A549 (cell line): ENCODE measurements around the gene CBY1. TPM values are rescaled to one million over a fixed set of nuclear protein-coding genes. Genes with fewer than 3 reads are reported as not detected.

Source experiments
- ATAC-seq, 2 experiments: fragments of 200-7000 bp in 1 of 2; fragments of >200 bp in 1 of 2; cut with Nextera tagmentation in 1 of 2; cut with Tn5 transposase in 1 of 2; 3 replicates each; pipeline versions ENCODE4 v1.8.0 to v1.9.1; 2018 to 2020; ENCODE audit warnings: mild to moderate bottlenecking in 1 of 2, moderate library complexity in 1 of 2
- CTCF ChIA-PET: fragments of 300-600 bp; sonication (Branson Sonifier 250); formaldehyde crosslinking; extraction: SDS; loops from one replicate; lab custom pipeline; 2021; ENCODE audit warnings: antibody characterized with exemption, inconsistent platforms; lab: Yijun Ruan, JAX
- POLR2A ChIA-PET: fragments of 350-600 bp; formaldehyde crosslinking; extraction: SDS; loops from one replicate; lab custom pipeline; 2021; ENCODE audit warnings: antibody characterized with exemption, inconsistent platforms; lab: Yijun Ruan, JAX
- DNase-seq, 2 experiments: peaks; one replicate each; pipeline versions ENCODE4 v3.0.0 to v3.0.0-alpha.2; 2011 to 2016; ENCODE audit warnings: low read depth in 1 of 2, low spot score in 1 of 2
- FAIRE-seq: peaks from 2 replicates; lab custom pipeline; 2011; peaks lifted over from hg19 to GRCh38; lab: Jason Lieb, UNC
- H3K27ac ChIP-seq, 2 experiments: fragments of >200 bp; sonication (Bioruptor Twin); formaldehyde crosslinking; 3 replicates each; pipeline ENCODE4 v1.5.1; 2016 to 2017
- H3K4me1 ChIP-seq: fragments of >200 bp; sonication (Bioruptor Twin); formaldehyde crosslinking; 3 replicates; pipeline ENCODE4 v1.6.1; 2016
- H3K4me2 ChIP-seq: fragments of >200 bp; sonication (Bioruptor Twin); formaldehyde crosslinking; 3 replicates; pipeline ENCODE4 v1.6.1; 2016
- H3K4me3 ChIP-seq: fragments of >200 bp; sonication (Bioruptor Twin); formaldehyde crosslinking; 3 replicates; pipeline ENCODE4 v1.5.1; 2016
- H3K9me3 ChIP-seq: fragments of >200 bp; sonication (Bioruptor Twin); formaldehyde crosslinking; 3 replicates; pipeline ENCODE4 v1.6.1; 2016
- CBX8 ChIP-seq: fragments of 200-600 bp; sonication (generic); IDR thresholded peaks from 2 replicates; pipeline ENCODE4 v1.6.1; 2016
- CHD2 ChIP-seq: fragments of 150-350 bp; IDR thresholded peaks from 2 replicates; pipeline ENCODE4 v1.6.1; 2014; ENCODE audit warnings: low read length; ENCODE audit not compliant: partially characterized antibody
- EHMT2 ChIP-seq: fragments of 200-600 bp; sonication (generic); IDR thresholded peaks from 2 replicates; pipeline ENCODE4 v1.6.1; 2016; ENCODE audit warnings: antibody characterized with exemption, low read depth, mild to moderate bottlenecking, moderate library complexity
- EP300 ChIP-seq, 2 experiments: fragments of >200 bp; sonication (Bioruptor Twin); formaldehyde crosslinking; IDR thresholded peaks; 2 replicates in 1 of 2; 3 replicates in 1 of 2; pipeline ENCODE4 v1.6.1; 2016 to 2017
- GATA3 ChIP-seq: IDR thresholded peaks from 2 replicates; pipeline ENCODE4 v1.6.1; 2012; ENCODE audit warnings: borderline replicate concordance
- HDAC2 ChIP-seq: fragments of 200-600 bp; sonication (generic); IDR thresholded peaks from 2 replicates; pipeline ENCODE4 v1.6.1; 2016
- HOXB5 ChIP-seq: fragments of 250-450 bp; sonication (Bioruptor Pico); IDR thresholded peaks from 2 replicates; pipeline ENCODE4 v1.5.0; 2020; ENCODE audit warnings: mild to moderate bottlenecking, moderate library complexity
- JUN ChIP-seq, 2 experiments: fragments of >200 bp; sonication (Bioruptor Twin); formaldehyde crosslinking; IDR thresholded peaks; 2 replicates in 1 of 2; 3 replicates in 1 of 2; pipeline ENCODE4 v1.6.1; 2016 to 2017
- KDM1A ChIP-seq: fragments of 200-600 bp; sonication (generic); IDR thresholded peaks from 2 replicates; pipeline ENCODE4 v1.6.1; 2016; ENCODE audit warnings: low read depth, mild to moderate bottlenecking
- MAZ ChIP-seq: fragments of 150-350 bp; IDR thresholded peaks from 2 replicates; pipeline ENCODE4 v1.6.1; 2014; ENCODE audit warnings: antibody characterized with exemption, low read depth, low read length, borderline replicate concordance
- MYC ChIP-seq: IDR thresholded peaks from 2 replicates; pipeline ENCODE4 v1.6.1; 2012; ENCODE audit warnings: mild to moderate bottlenecking, inconsistent platforms, low read length, improper control_type of control experiment, borderline replicate concordance
- NFE2L2 ChIP-seq: fragments of 150-350 bp; conservative IDR thresholded peaks from 2 replicates; pipeline ENCODE4 v1.6.1; 2014; ENCODE audit warnings: low read length
- NPAS2 ChIP-seq: fragments of 250-450 bp; sonication (Bioruptor Pico); IDR thresholded peaks from 2 replicates; pipeline ENCODE4 v1.8.0; 2022; ENCODE audit warnings: mild to moderate bottlenecking, moderate library complexity, borderline replicate concordance
- NR3C1 ChIP-seq: fragments of >200 bp; sonication (Bioruptor Twin); formaldehyde crosslinking; IDR thresholded peaks from 3 replicates; pipeline ENCODE4 v1.6.1; 2017
- PHF8 ChIP-seq: fragments of 200-600 bp; sonication (generic); IDR thresholded peaks from 2 replicates; pipeline ENCODE4 v1.6.1; 2016; ENCODE audit warnings: low read depth, mild to moderate bottlenecking, antibody characterized with exemption, moderate library complexity, borderline replicate concordance
- RCOR1 ChIP-seq: fragments of 150-350 bp; IDR thresholded peaks from 2 replicates; pipeline ENCODE4 v1.6.1; 2014; ENCODE audit warnings: antibody characterized with exemption, low read length, low read depth
- RNF2 ChIP-seq: fragments of 200-600 bp; sonication (generic); IDR thresholded peaks from 2 replicates; pipeline ENCODE4 v1.6.1; 2016; ENCODE audit warnings: low read depth, mild to moderate bottlenecking, antibody characterized with exemption, moderate library complexity, borderline replicate concordance
- SMC3 ChIP-seq: fragments of >200 bp; sonication (Bioruptor Twin); formaldehyde crosslinking; IDR thresholded peaks from 3 replicates; pipeline ENCODE4 v1.6.1; 2018; ENCODE audit warnings: inconsistent platforms
- ZC3H11A ChIP-seq: fragments of 450-650 bp; IDR thresholded peaks from 2 replicates; pipeline ENCODE4 v1.6.1; 2014; ENCODE audit warnings: antibody characterized with exemption, mild to moderate bottlenecking
- ZFP36 ChIP-seq: fragments of 450-650 bp; IDR thresholded peaks from 2 replicates; pipeline ENCODE4 v1.6.1; 2014; ENCODE audit warnings: borderline replicate concordance; ENCODE audit not compliant: partially characterized antibody
- ZNF302 ChIP-seq: fragments of 250-450 bp; sonication (Bioruptor Pico); IDR thresholded peaks from 2 replicates; pipeline ENCODE4 v1.9.0; 2021; ENCODE audit warnings: inconsistent platforms, mild to moderate bottlenecking, moderate library complexity
- ZSCAN20 ChIP-seq: fragments of 250-450 bp; sonication (Bioruptor Pico); IDR thresholded peaks from 2 replicates; pipeline ENCODE4 v1.8.0; 2022; ENCODE audit warnings: mild to moderate bottlenecking, moderate library complexity
- WGBS: methylation state at CpG from one replicate; pipeline ENCODE4 v1.1.6; 2017; ENCODE audit errors: missing lambda C conversion rate; 5-methylcytosine and 5-hydroxymethylcytosine counted together
- polyA plus RNA-seq, 4 experiments: library from polyadenylated mRNA; depleted of rRNA in 3 of 4; stranded (reverse); fragments of >200 nt; fragmentation: RNase III in 1 of 4; extraction: RNeasy Plus Mini Kit Qiagen cat#74134 plus additional on column Dnase treatment in 1 of 4; gene quantifications; 2 replicates in 3 of 4; 3 replicates in 1 of 4; pipeline ENCODE4 v1.2.3, GENCODE V29; 2011 to 2017
- TF ChIP-seq, protein P1 (sequence below): IDR thresholded peaks from 2 replicates; pipeline ENCODE4 v1.6.1; 2012
- TF ChIP-seq, protein P2 (sequence below): fragments of >200 bp; sonication (Bioruptor Twin); formaldehyde crosslinking; IDR thresholded peaks from 2 replicates; pipeline ENCODE4 v1.6.1; 2016
- TF ChIP-seq, protein P3 (sequence below): fragments of >200 bp; sonication (Bioruptor Twin); formaldehyde crosslinking; IDR thresholded peaks from 3 replicates; pipeline ENCODE4 v1.5.1; 2016

Gene CBY1
- polyA plus RNA-seq, 2 of the 4 experiments (the other 2 are of a cell fraction): 19.4 to 20.8 TPM

DNA sequence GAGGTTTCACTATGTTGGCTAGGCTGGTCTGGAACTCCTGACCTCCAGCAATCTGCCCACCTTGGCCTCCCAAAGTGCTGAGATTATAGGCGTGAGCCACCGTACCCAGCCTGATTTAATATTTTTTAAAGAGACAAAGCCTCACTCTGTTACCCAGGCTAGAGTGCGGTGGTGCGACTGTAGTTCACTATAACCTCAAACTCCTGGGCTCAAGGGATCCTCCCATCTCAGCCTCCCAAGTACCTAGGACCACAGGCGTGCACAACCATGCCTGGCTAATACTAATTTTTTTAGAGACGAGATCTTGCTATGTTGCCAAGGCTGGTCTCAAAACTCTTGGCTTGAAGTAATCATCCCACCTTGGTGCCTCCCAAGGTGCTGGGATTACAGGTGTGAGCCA is 62.8 kb downstream of the CBY1 start:
- CTCF ChIA-PET: interaction anchor here (1.1 to 2.5 kb wide), 3 partner anchors 11 to 21 kb away, joined by 4 to 22 read pairs (median 5); no protein-coding TSS in a partner anchor
- H3K4me2 ChIP-seq: peak overlapping the region; percentile 60; the same call in 2 of the 3 replicates
- WGBS: 77% methylated on average over 6 of the region's 6 CpGs

DNA sequence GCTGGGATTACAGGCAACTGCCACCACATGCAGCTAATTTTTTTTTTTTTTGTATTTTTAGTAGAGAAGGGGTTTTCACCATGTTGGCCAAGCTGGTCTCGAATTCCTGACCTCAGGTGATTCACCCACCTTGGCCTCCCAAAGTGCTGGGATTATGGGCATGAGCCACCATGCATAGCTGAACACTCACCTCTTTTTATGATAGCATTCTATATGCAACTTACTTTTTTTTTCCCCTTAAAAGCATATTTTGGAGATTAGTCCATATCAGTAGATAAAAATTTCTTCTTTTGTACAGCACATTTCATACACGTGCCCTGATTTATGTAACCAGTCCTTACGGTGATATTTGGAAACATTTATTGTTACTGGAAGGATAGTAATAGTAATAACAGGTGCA is 63.9 kb downstream of the CBY1 start:
- FAIRE-seq: no peak
- no peak for ATAC-seq
- CTCF ChIA-PET: interaction anchor here (0.7 to 7.4 kb wide), 4 partner anchors 15 to 791 kb away, joined by 3 to 69 read pairs (median 4); no protein-coding TSS in a partner anchor
- Histone ChIP-seq H3K9me3 (no peaks in the 10 kb centered on the region), H3K4me2 (no peak overlapping the region), H3K4me3 (no peak overlapping the region), H3K27ac (no peak overlapping the region), H3K4me1 (peaks cover 15% of the 10 kb centered on the region)
- no peak for DNase-seq
- TF ChIP-seq NPAS2 (CRISPR knock-in tag) (no peak), ZNF302 (no peak), MYC (no peak), CHD2 (no peak), EHMT2 (no peak), GATA3 (no peak), HDAC2 (no peak)
- TF ChIP-seq, protein P1, sequence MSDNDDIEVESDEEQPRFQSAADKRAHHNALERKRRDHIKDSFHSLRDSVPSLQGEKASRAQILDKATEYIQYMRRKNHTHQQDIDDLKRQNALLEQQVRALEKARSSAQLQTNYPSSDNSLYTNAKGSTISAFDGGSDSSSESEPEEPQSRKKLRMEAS: no peak
- POLR2A ChIA-PET: no interaction called here
- WGBS: 93% methylated on average over 3 of the region's 3 CpGs

More for the DNA sequence above, 62.8 kb downstream of the CBY1 start:
- peaks cover 15% of the 10 kb centered on the region for H3K4me1 ChIP-seq
- DNase-seq: no peak
- TF ChIP-seq EP300 (IDR thresholded peaks at IDR 0.05) (no peak), ZFP36 (no peak), JUN (IDR thresholded peaks at IDR 0.05) (no peak), NFE2L2 (no peak)
- TF ChIP-seq, all 56 proteins: peak for 0
- Histone ChIP-seq H3K27ac (peak overlapping the region in 1 of 2 experiments; percentile 54; a peak in 3 of 6 replicates), H3K9me3 (no peaks in the 10 kb centered on the region), H3K4me3 (no peak overlapping the region)
- ATAC-seq: no peak
- POLR2A ChIA-PET: interaction anchor here (1.0 to 2.1 kb wide), 2 partner anchors 13 to 38 kb away, joined by 6 to 7 read pairs; partner anchors contain the start of genes GTPBP1 and TOMM22
- FAIRE-seq: no peak

DNA sequence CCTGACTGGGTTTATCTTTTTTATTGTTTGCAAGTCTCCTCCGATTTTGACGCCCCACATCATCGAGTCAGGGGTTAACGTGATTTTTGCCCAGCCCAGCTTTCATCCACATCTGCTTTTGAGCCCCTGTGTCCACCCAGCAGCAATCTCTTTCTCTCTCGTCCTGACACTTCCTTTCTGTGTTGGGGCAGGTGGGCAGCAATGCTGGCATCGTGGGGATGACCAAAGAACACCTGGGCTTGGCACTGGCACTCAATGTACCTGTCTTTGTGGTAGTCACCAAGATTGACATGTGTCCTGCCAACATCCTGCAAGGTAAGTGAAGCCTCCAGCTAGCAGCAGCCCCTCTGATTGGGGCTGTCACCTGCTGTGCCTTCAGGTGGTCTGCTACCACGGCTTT is 65.1 kb downstream of the CBY1 start:
- 88% methylated on average over 7 of the region's 7 CpGs for WGBS
- ATAC-seq (no peak), DNase-seq (no peak), FAIRE-seq (no peak)
- Histone ChIP-seq H3K27ac (no peak overlapping the region), H3K9me3 (no peaks in the 10 kb centered on the region), H3K4me3 (no peak overlapping the region), H3K4me1 (peaks cover 15% of the 10 kb centered on the region), H3K4me2 (no peak overlapping the region)
- CTCF ChIA-PET: interaction anchor here (1.3 to 7.4 kb wide), 3 partner anchors 10 to 45 kb away, joined by 3 to 69 read pairs (median 4); no protein-coding TSS in a partner anchor
- TF ChIP-seq NR3C1: no peak
- no peak for TF ChIP-seq PHF8
- no peak for TF ChIP-seq ZC3H11A
- TF ChIP-seq ZFP36: no peak
- TF ChIP-seq GATA3: no peak
- no peak for TF ChIP-seq MAZ
- no peak for TF ChIP-seq SMC3
- no peak for TF ChIP-seq RCOR1
- no peak for TF ChIP-seq HOXB5 (CRISPR knock-in tag)
- TF ChIP-seq, protein P2, sequence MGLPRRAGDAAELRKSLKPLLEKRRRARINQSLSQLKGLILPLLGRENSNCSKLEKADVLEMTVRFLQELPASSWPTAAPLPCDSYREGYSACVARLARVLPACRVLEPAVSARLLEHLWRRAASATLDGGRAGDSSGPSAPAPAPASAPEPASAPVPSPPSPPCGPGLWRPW: no peak
- no peak for TF ChIP-seq KDM1A
- no peak for TF ChIP-seq NPAS2 (CRISPR knock-in tag)
- TF ChIP-seq JUN (IDR thresholded peaks at IDR 0.05): no peak
- TF ChIP-seq, protein P3, sequence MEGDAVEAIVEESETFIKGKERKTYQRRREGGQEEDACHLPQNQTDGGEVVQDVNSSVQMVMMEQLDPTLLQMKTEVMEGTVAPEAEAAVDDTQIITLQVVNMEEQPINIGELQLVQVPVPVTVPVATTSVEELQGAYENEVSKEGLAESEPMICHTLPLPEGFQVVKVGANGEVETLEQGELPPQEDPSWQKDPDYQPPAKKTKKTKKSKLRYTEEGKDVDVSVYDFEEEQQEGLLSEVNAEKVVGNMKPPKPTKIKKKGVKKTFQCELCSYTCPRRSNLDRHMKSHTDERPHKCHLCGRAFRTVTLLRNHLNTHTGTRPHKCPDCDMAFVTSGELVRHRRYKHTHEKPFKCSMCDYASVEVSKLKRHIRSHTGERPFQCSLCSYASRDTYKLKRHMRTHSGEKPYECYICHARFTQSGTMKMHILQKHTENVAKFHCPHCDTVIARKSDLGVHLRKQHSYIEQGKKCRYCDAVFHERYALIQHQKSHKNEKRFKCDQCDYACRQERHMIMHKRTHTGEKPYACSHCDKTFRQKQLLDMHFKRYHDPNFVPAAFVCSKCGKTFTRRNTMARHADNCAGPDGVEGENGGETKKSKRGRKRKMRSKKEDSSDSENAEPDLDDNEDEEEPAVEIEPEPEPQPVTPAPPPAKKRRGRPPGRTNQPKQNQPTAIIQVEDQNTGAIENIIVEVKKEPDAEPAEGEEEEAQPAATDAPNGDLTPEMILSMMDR: no peak
- TF ChIP-seq MYC: no peak
- no peak for TF ChIP-seq RNF2
- TF ChIP-seq ZSCAN20 (CRISPR knock-in tag): no peak
- TF ChIP-seq CHD2: no peak
- TF ChIP-seq CBX8: no peak
- POLR2A ChIA-PET: no interaction called here
